OCI-LY1 (cell line): ENCODE measurements around the gene TRIM66.

ENCODE experiments used
- EZH2 ChIP-seq: fragments of 200-600 bp; sonication (generic), shearing (Covaris generic); IDR thresholded peaks from 2 replicates; pipeline ENCODE4 v1.8.0; 2017; ENCODE audit warnings: borderline replicate concordance, mixed run types, mild to moderate bottlenecking, antibody characterized with exemption, low read length, moderate library complexity, mixed read lengths
- TF ChIP-seq, protein P1 (sequence below): fragments of 200-600 bp; sonication (generic), shearing (Covaris generic); IDR thresholded peaks from 2 replicates; pipeline ENCODE4 v1.5.1; 2017; ENCODE audit warnings: mild to moderate bottlenecking, antibody characterized with exemption, low read length, moderate library complexity, mixed read lengths

DNA sequence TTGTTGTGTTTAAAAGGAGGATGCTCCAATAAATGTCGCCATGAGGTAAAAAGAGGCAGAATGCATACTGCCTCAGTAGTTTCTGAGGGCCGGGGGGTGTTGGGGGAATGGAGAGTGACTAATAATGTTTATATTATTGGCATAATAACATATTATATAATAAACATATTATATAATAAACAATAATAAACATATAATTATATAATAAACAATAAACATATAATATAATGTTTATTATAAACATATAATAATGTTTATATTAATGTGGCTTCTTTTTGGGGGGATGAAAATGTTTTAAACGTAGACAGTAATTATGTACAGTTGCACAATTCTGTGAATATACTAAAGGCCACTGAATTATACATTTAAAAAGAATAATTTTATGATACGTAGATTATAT is 35.6 kb downstream of the TRIM66 start:
- TF ChIP-seq, protein P1, sequence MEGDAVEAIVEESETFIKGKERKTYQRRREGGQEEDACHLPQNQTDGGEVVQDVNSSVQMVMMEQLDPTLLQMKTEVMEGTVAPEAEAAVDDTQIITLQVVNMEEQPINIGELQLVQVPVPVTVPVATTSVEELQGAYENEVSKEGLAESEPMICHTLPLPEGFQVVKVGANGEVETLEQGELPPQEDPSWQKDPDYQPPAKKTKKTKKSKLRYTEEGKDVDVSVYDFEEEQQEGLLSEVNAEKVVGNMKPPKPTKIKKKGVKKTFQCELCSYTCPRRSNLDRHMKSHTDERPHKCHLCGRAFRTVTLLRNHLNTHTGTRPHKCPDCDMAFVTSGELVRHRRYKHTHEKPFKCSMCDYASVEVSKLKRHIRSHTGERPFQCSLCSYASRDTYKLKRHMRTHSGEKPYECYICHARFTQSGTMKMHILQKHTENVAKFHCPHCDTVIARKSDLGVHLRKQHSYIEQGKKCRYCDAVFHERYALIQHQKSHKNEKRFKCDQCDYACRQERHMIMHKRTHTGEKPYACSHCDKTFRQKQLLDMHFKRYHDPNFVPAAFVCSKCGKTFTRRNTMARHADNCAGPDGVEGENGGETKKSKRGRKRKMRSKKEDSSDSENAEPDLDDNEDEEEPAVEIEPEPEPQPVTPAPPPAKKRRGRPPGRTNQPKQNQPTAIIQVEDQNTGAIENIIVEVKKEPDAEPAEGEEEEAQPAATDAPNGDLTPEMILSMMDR: no peak
- no peak for TF ChIP-seq EZH2
